Heart left ventricle (tissue), 16 donors: Measurements from ENCODE around the gene TTC7B. TPM values are rescaled to one million over a fixed set of nuclear protein-coding genes. Genes with fewer than 3 reads are reported as not detected.

ENCODE experiments used
- ATAC-seq, 4 donors: fragments of 200-7000 bp; cut with Tn5 transposase; one replicate each; pipeline ENCODE4 v1.9.1; 2020 to 2022; ENCODE audit warnings: moderate library complexity in 4 of 4, mild to moderate bottlenecking in 3 of 4, moderate number of reproducible peaks in 1 of 4
- DNase-seq, 5 donors: peaks; one replicate each; pipeline ENCODE4 v3.0.0-alpha.2; 2020
- H3K27ac ChIP-seq, 12 donors: fragments of 200-600 bp; sonication (generic) in 4 of 12; one replicate each; pipeline versions ENCODE4 v1.5.0 to v1.8.0; 2016 to 2022; ENCODE audit warnings: mild to moderate bottlenecking in 2 of 12
- H3K27me3 ChIP-seq, 9 donors: fragments of 200-600 bp; sonication (generic) in 2 of 9; one replicate each; pipeline versions ENCODE4 v1.5.1 to v1.8.0; 2016 to 2022; ENCODE audit warnings: mild to moderate bottlenecking in 3 of 9
- H3K36me3 ChIP-seq, 9 donors: fragments of 200-600 bp; sonication (generic) in 2 of 9; one replicate each; pipeline versions ENCODE4 v1.5.0 to v1.8.0; 2018 to 2022; ENCODE audit warnings: mild to moderate bottlenecking in 2 of 9
- H3K4me1 ChIP-seq, 12 donors: fragments of 200-600 bp; sonication (generic) in 4 of 12; one replicate each; pipeline versions ENCODE4 v1.5.0 to v1.8.0; 2016 to 2022; ENCODE audit warnings: mild to moderate bottlenecking in 3 of 12
- H3K4me3 ChIP-seq, 12 donors: fragments of 200-600 bp; sonication (generic) in 4 of 12; one replicate each; pipeline versions ENCODE4 v1.5.0 to v1.8.0; 2017 to 2022; ENCODE audit warnings: mild to moderate bottlenecking in 9 of 12, moderate library complexity in 4 of 12
- H3K9me3 ChIP-seq, 12 donors: fragments of 200-600 bp; sonication (generic) in 4 of 12; one replicate each; pipeline versions ENCODE4 v1.5.0 to v1.8.0; 2016 to 2022; ENCODE audit warnings: mild to moderate bottlenecking in 1 of 12
- POLR2A ChIP-seq, 2 donors: fragments of 450-650 bp; IDR thresholded peaks; one replicate each; pipeline ENCODE4 v1.6.1; 2017; ENCODE audit warnings: antibody characterized with exemption in 2 of 2, mild to moderate bottlenecking in 2 of 2, moderate library complexity in 2 of 2
- WGBS, 4 donors: extraction: QIAGEN DNeasy Blood & Tissue Kit in 2 of 4; methylation state at CpG; one replicate each; pipeline versions ENCODE4 v1.1.5 to v1.1.7; 2013 to 2018; 5-methylcytosine and 5-hydroxymethylcytosine counted together
- intact Hi-C, 10 donors: fragments of 100-400 bp; cut with DNase I; formaldehyde crosslinking; loops; one replicate each; pipeline versions ENCODE4 v1.11.1 to v1.14.2; 2022
- polyA plus RNA-seq, 2 donors: library from polyadenylated mRNA; stranded (reverse); fragments of 200-250 nt; gene quantifications; one replicate each; pipeline ENCODE4 v1.2.3, GENCODE V29; 2013
- total RNA-seq, 9 donors: library from RNA; depleted of rRNA in 2 of 9; stranded (reverse); fragments of >200 nt in 2 of 9; fragmentation: NEBNext Ultra II Directional in 3 of 9; extraction: Animal tissue kit (Norgen Biotek cat#: 25700) in 3 of 9; gene quantifications; one replicate each; pipeline versions ENCODE4 v1.1.0 to v1.2.4, GENCODE V29; 2016 to 2023
- TF ChIP-seq, protein P1 (sequence below), 12 donors: fragments of 200-600 bp; sonication (generic) in 4 of 12; IDR thresholded peaks; one replicate each; pipeline versions ENCODE4 v1.5.0 to v1.8.0; 2018 to 2022; ENCODE audit warnings: antibody characterized with exemption in 12 of 12, mild to moderate bottlenecking in 5 of 12
- donor health status: ischemic (EF 13 %, LVEDD 7.1; RV severe dilation, severe dysfunction).
- donor health status: healthy with polysubstance abuse.
- donor health status: DM: no; HTN: yes; CAD: no.
- donor health status: DM: no; HTN: no; CAD: no.
- donor health status: ischemic (EF 25% LVEDD 6.9; RV normal size, moderate dysfunction).
- donor health status: ischemic (EF 25% LVEDD 5.7; RV mildly dilated, moderate dysfunction).
- donor health status: healthy.
- donor health status: DM: yes; HTN: yes; CAD: no.
- donor health status: ischemic (EF 35%, LVEDD 5.7; RV mildly dilated, moderate dysfunction).
- donor health status: nonischemic (EF 11% LVEDD 7.7; RV severe dilation, severe dysfunction).
- donor health status: DM: yes; HTN: yes; CAD: no.
- donor health status: PGD.
- donor health status: ischemic (EF 29% LVEDD 5.4; RV normal size, mild dysfunction).
- donor health status: nonischemic (EF 23%, LVEDD 6.1; RV moderate dilation, normal function).

TTC7B gene
- total and polyA plus RNA-seq, 11 donors: 20.3 to 76.1 (median 62.6) TPM

DNA sequence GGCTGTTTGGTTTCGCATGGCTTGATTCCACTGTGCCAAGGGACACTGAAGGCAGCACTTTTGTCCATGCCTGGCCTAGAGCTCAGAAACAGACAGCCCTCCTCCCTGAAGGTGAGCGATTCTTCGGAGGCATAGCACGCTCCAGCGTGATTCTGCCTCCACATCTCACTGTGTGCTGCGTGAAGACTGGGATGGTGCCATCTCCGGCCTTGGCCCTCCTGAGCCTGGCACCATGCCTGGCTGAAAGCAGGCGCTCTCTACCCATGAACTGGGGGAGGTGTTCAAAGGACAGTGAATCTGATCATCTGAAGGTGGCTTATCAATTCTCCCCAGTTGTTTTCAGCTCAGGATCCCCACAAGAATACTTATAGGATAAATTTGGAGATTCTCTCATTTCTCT is 187.4 kb downstream of the TTC7B start:
- peaks cover 0 to 3% (median 0%) of the 10 kb centered on the region in 9 donors for H3K36me3 ChIP-seq
- DNase-seq (peak in 1 of 5 donors; percentile 71), ATAC-seq (peak; percentile 37 to 68 (median 52))
- H3K4me1 ChIP-seq: peaks cover 9 to 66% (median 36%) of the 10 kb centered on the region in 12 donors
- intact Hi-C loops: no loop called here
- peak overlapping the region in 10 of 12 donors; percentile 17 to 87 (median 54) for H3K27ac ChIP-seq
- WGBS, 4 donors: 52 to 75% (median 60%) methylated on average over 8 of the region's 8 CpGs
- no peaks in the 10 kb centered on the region for H3K27me3 ChIP-seq
- H3K4me3 ChIP-seq: no peak overlapping the region
- TF ChIP-seq, protein P1, sequence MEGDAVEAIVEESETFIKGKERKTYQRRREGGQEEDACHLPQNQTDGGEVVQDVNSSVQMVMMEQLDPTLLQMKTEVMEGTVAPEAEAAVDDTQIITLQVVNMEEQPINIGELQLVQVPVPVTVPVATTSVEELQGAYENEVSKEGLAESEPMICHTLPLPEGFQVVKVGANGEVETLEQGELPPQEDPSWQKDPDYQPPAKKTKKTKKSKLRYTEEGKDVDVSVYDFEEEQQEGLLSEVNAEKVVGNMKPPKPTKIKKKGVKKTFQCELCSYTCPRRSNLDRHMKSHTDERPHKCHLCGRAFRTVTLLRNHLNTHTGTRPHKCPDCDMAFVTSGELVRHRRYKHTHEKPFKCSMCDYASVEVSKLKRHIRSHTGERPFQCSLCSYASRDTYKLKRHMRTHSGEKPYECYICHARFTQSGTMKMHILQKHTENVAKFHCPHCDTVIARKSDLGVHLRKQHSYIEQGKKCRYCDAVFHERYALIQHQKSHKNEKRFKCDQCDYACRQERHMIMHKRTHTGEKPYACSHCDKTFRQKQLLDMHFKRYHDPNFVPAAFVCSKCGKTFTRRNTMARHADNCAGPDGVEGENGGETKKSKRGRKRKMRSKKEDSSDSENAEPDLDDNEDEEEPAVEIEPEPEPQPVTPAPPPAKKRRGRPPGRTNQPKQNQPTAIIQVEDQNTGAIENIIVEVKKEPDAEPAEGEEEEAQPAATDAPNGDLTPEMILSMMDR (IDR thresholded peaks at IDR 0.05): no peak
- no peak for TF ChIP-seq POLR2A (IDR thresholded peaks at IDR 0.05)
- H3K9me3 ChIP-seq: no peaks in the 10 kb centered on the region

DNA sequence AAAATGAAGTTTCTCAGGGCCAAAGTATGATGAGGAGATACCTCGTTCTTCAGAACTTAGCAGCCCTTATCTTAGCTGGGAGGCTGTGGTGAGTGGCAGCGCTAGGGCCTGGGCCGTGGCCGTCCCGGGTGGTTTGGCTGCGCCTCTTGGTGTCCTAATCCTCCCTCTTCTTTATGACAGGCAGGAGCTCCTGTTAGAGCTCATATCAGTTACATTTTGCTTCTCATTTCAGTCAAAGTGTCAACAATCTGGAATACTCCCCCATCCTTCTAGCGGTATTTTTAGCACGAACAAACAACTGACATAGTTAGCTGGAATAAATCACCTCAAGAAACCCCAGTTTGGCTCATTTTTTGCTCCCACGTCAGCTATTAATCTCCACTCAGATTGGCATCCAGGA is 188.8 kb downstream of the TTC7B start:
- intact Hi-C loops: no loop called here
- ATAC-seq (peak in 3 of 4 donors; percentile 27 to 58 (median 37)), DNase-seq (no peak)
- no peaks in the 10 kb centered on the region for H3K27me3 ChIP-seq
- no peaks in the 10 kb centered on the region for H3K9me3 ChIP-seq
- H3K36me3 ChIP-seq: no peaks in the 10 kb centered on the region
- no peak overlapping the region for H3K4me3 ChIP-seq
- 21 to 36% (median 26%) methylated on average over 9 of the region's 9 CpGs for WGBS, 4 donors
- peaks cover 9 to 67% (median 36%) of the 10 kb centered on the region in 12 donors for H3K4me1 ChIP-seq
- H3K27ac ChIP-seq: peak overlapping the region in 11 of 12 donors; percentile 12 to 74 (median 57)
- TF ChIP-seq, protein P1 (IDR thresholded peaks at IDR 0.05): no peak
- TF ChIP-seq POLR2A (IDR thresholded peaks at IDR 0.05): no peak

DNA sequence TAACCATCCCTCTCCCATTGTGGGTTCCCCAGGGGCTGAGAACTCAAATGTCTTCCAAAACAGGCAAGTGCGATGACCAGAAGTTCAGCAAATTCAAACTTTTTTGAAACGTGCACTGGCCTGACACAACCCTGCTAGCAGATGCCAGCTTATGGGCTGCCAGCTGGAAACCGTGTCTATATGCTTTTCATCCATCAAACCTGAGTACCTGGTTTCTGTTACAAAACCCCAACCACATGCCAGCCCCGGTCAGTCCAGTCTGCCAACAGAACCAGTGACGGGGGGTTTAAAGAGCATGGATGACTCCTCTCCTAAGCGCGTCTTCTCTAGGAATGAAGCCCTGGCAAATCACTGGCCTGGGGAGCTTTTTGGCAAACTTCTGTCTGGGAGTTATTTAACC is 189.7 kb downstream of the TTC7B start:
- peaks cover 9 to 64% (median 36%) of the 10 kb centered on the region in 12 donors for H3K4me1 ChIP-seq
- H3K4me3 ChIP-seq: no peak overlapping the region
- 64 to 78% (median 73%) methylated on average over 7 of the region's 7 CpGs for WGBS, 4 donors
- ATAC-seq (peak in 3 of 4 donors; percentile 12 to 33 (median 15)), DNase-seq (peak in 1 of 5 donors; percentile 47)
- no peaks in the 10 kb centered on the region for H3K9me3 ChIP-seq
- no peaks in the 10 kb centered on the region for H3K27me3 ChIP-seq
- no peaks in the 10 kb centered on the region for H3K36me3 ChIP-seq
- intact Hi-C loops: no loop called here
- peak overlapping the region in 3 of 12 donors; percentile 41 to 74 (median 69) for H3K27ac ChIP-seq
- TF ChIP-seq, protein P1 (IDR thresholded peaks at IDR 0.05): no peak
- no peak for TF ChIP-seq POLR2A (IDR thresholded peaks at IDR 0.05)

DNA sequence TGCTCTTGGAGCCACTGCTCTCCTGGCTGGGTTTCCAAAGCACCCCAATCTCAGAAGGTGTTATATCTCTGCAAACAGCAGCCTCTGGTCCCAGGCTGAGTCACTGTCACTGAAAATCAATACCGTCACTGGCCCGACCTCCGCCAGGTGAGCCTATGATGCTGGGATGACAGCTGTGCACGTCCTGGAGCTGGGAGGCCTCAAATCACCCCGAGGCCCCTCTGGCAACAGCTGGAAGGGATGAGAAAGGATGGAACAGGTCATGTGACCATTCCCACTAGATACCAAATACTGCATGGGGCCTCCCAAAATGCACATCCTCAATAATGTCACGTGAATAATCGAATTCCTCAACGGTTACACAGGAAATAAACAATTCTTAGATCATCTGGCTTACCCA is 190.8 kb downstream of the TTC7B start:
- DNase-seq: no peak
- no peak overlapping the region for H3K4me3 ChIP-seq
- peaks cover 0 to 4% (median 0%) of the 10 kb centered on the region in 9 donors for H3K36me3 ChIP-seq
- no peak for ATAC-seq
- WGBS, 4 donors: 76 to 79% (median 77%) methylated on average over 7 to 8 of the region's 8 CpGs
- H3K27ac ChIP-seq: peak overlapping the region in 1 of 12 donors; percentile 74
- no peaks in the 10 kb centered on the region for H3K27me3 ChIP-seq
- TF ChIP-seq, protein P1 (IDR thresholded peaks at IDR 0.05): no peak
- no peak for TF ChIP-seq POLR2A (IDR thresholded peaks at IDR 0.05)
- no peaks in the 10 kb centered on the region for H3K9me3 ChIP-seq
- intact Hi-C loops: no loop called here
- H3K4me1 ChIP-seq: peaks cover 9 to 56% (median 36%) of the 10 kb centered on the region in 12 donors
